Activated CD4-positive, alpha-beta T cell treated with anti-CD3 and anti-CD28 coated beads, Interleukin-2, Interleukin-4, amounts not matched to agents 100 ng/mL and 50 ng/mL, durations not matched to agents 16 hours and 8 hours (primary cell): ENCODE measurements around the gene PCDHGB2.
"Not testable (repeated sequence)": the region's sequence is repeated elsewhere in the genome, so short reads cannot be mapped to it uniquely, and the experiment has no call there.

Experiments used
- DNase-seq: peaks from one replicate; pipeline ENCODE4 v3.0.0-alpha.2; 2020; ENCODE audit warnings: low spot score

PCDHGB2 gene

GRCh38 chr5:141384471-141385267, 24.9 kb downstream of the PCDHGB2 start:
- DNase-seq: no peak

- peak; percentile 25 for DNase-seq
Observed at GRCh38 chr5:141387557-141388311, 27.9 kb downstream of the PCDHGB2 start, which contains the start of gene PCDHGB4. Gene PCDHGB4 (plus strand): TSS chr5:141387698. CDS start chr5:141387885, 187 bp downstream.

- DNase-seq: no peak
Observed at GRCh38 chr5:141388661-141389060, 28.9 kb downstream of the PCDHGB2 start.

- DNase-seq: no peak
Observed at GRCh38 chr5:141389153-141390042, 29.6 kb downstream of the PCDHGB2 start.

- DNase-seq: no peak
Observed at GRCh38 chr5:141392429-141393198, 32.8 kb downstream of the PCDHGB2 start, which contains the start of gene PCDHGA8. Gene PCDHGA8 (plus strand): TSS chr5:141392633. CDS start chr5:141392814, 181 bp downstream.

- DNase-seq: no peak
Observed at GRCh38 chr5:141393267-141393666, 33.5 kb downstream of the PCDHGB2 start.

- DNase-seq: not testable (repeated sequence)
Observed at GRCh38 chr5:141394401-141395187, 34.8 kb downstream of the PCDHGB2 start.

GRCh38 chr5:141397756-141398551, 38.2 kb downstream of the PCDHGB2 start, which contains the start of gene PCDHGB5:
Gene PCDHGB5 (plus strand): TSS chr5:141397947. CDS start chr5:141398128, 181 bp downstream.
- peak; percentile 46 for DNase-seq

GRCh38 chr5:141398608-141399007, 38.8 kb downstream of the PCDHGB2 start:
- DNase-seq: no peak

GRCh38 chr5:141399555-141400258, 39.9 kb downstream of the PCDHGB2 start:
- no peak for DNase-seq

GRCh38 chr5:141402553-141403243, 42.9 kb downstream of the PCDHGB2 start, which contains the start of gene PCDHGA9:
Gene PCDHGA9 (plus strand): TSS chr5:141402778. CDS start chr5:141402953, 175 bp downstream.
- DNase-seq: no peak

- DNase-seq: no peak
Observed at GRCh38 chr5:141403387-141403786, 43.6 kb downstream of the PCDHGB2 start.

- peak; percentile 42 for DNase-seq
Observed at GRCh38 chr5:141407790-141408505, 48.2 kb downstream of the PCDHGB2 start, which contains the start of gene PCDHGB6. Gene PCDHGB6 (plus strand): TSS chr5:141408021. CDS start chr5:141408203, 182 bp downstream.

GRCh38 chr5:141409598-141410306, 50.0 kb downstream of the PCDHGB2 start:
- DNase-seq: no peak

- no peak for DNase-seq
Observed at GRCh38 chr5:141411575-141411974, 51.8 kb downstream of the PCDHGB2 start.
